ENCODE measurements around the gene NDUFAF5.
"Not testable (repeated sequence)": the region's sequence is repeated elsewhere in the genome, so short reads cannot be mapped to it uniquely, and the experiment has no call there.

The NDUFAF5 gene

GRCh38 chr20:13755809-13756208 is 29.0 kb upstream of the NDUFAF5 start:
- Histone ChIP-seq H3K4me3 (ENCODE audit: low read length) (no peak overlapping the region), H3K36me3 (ENCODE audit: insufficient read depth, low read length) (peaks cover 88% of the 10 kb centered on the region), H3K9ac (ENCODE audit: low read depth, low read length) (no peak overlapping the region), H3K27ac (ENCODE audit: low read depth, low read length) (no peak overlapping the region), H3K27me3 (ENCODE audit: insufficient read depth, low read length) (no peaks in the 10 kb centered on the region), H3K4me1 (ENCODE audit: insufficient read depth, low read length) (no peaks in the 10 kb centered on the region), H3K9me3 (ENCODE audit: insufficient read depth, low read depth, low read length) (0 out of 2 replicates have a peak, but pooled peaks cover 3% of the 10 kb centered on the region)
- WGBS = 95% methylated on average over 4 of the region's 5 CpGs

- H3K4me1 ChIP-seq (ENCODE audit: insufficient read depth, low read length) = no peaks in the 10 kb centered on the region
- peaks cover 85% of the 10 kb centered on the region for H3K36me3 ChIP-seq (ENCODE audit: insufficient read depth, low read length)
- H3K27me3 ChIP-seq (ENCODE audit: insufficient read depth, low read length) = no peaks in the 10 kb centered on the region
- H3K27ac ChIP-seq (ENCODE audit: low read depth, low read length) = no peak overlapping the region
- H3K9me3 ChIP-seq (ENCODE audit: insufficient read depth, low read depth, low read length) = peaks cover 6% of the 10 kb centered on the region; the same call in 1 of the 2 replicates
- no peak overlapping the region for H3K4me3 ChIP-seq (ENCODE audit: low read length)
- H3K9ac ChIP-seq (ENCODE audit: low read depth, low read length) = no peak overlapping the region
- 98% methylated on average over 1 of the region's 1 CpG for WGBS
These were observed 28.3 kb upstream of the NDUFAF5 start for GRCh38 chr20:13756551-13756950.

- no peaks in the 10 kb centered on the region for H3K27me3 ChIP-seq (ENCODE audit: insufficient read depth, low read length)
- WGBS = 100% methylated on average over 1 of the region's 1 CpG
- no peak overlapping the region for H3K9ac ChIP-seq (ENCODE audit: low read depth, low read length)
- H3K4me1 ChIP-seq (ENCODE audit: insufficient read depth, low read length) = no peaks in the 10 kb centered on the region
- peaks cover 13% of the 10 kb centered on the region; the same call in 1 of the 2 replicates for H3K9me3 ChIP-seq (ENCODE audit: insufficient read depth, low read depth, low read length)
- H3K4me3 ChIP-seq (ENCODE audit: low read length) = no peak overlapping the region
- peaks cover 87% of the 10 kb centered on the region for H3K36me3 ChIP-seq (ENCODE audit: insufficient read depth, low read length)
- no peak overlapping the region for H3K27ac ChIP-seq (ENCODE audit: low read depth, low read length)
These were observed 25.9 kb upstream of the NDUFAF5 start for GRCh38 chr20:13758884-13759283.

- WGBS = 96% methylated on average over 33 of the region's 33 CpGs
- H3K4me1 ChIP-seq (ENCODE audit: insufficient read depth, low read length); H3K4me3 ChIP-seq (ENCODE audit: low read length); H3K9ac ChIP-seq (ENCODE audit: low read depth, low read length); H3K27me3 ChIP-seq (ENCODE audit: insufficient read depth, low read length); H3K27ac ChIP-seq (ENCODE audit: low read depth, low read length): not testable (repeated sequence)
- H3K36me3 ChIP-seq (ENCODE audit: insufficient read depth, low read length) = peaks cover 87% of the 10 kb centered on the region
- H3K9me3 ChIP-seq (ENCODE audit: insufficient read depth, low read depth, low read length) = peaks cover 15% of the 10 kb centered on the region; the same call in 1 of the 2 replicates
These were observed 24.3 kb upstream of the NDUFAF5 start for GRCh38 chr20:13760451-13760946.

GRCh38 chr20:13765299-13765698 is 19.5 kb upstream of the NDUFAF5 start:
- peaks cover 31% of the 10 kb centered on the region for H3K9me3 ChIP-seq (ENCODE audit: insufficient read depth, low read depth, low read length)
- no peak overlapping the region for H3K27ac ChIP-seq (ENCODE audit: low read depth, low read length)
- H3K36me3 ChIP-seq (ENCODE audit: insufficient read depth, low read length) = peaks cover 89% of the 10 kb centered on the region
- no peak overlapping the region for H3K4me3 ChIP-seq (ENCODE audit: low read length)
- H3K4me1 ChIP-seq (ENCODE audit: insufficient read depth, low read length) = no peaks in the 10 kb centered on the region
- no peaks in the 10 kb centered on the region for H3K27me3 ChIP-seq (ENCODE audit: insufficient read depth, low read length)
- no peak overlapping the region for H3K9ac ChIP-seq (ENCODE audit: low read depth, low read length)

GRCh38 chr20:13765868-13766416 is 18.9 kb upstream of the NDUFAF5 start:
- peaks cover 31% of the 10 kb centered on the region for H3K9me3 ChIP-seq (ENCODE audit: insufficient read depth, low read depth, low read length)
- H3K4me1 ChIP-seq (ENCODE audit: insufficient read depth, low read length) = no peaks in the 10 kb centered on the region
- H3K4me3 ChIP-seq (ENCODE audit: low read length) = no peak overlapping the region
- no peak overlapping the region for H3K9ac ChIP-seq (ENCODE audit: low read depth, low read length)
- H3K36me3 ChIP-seq (ENCODE audit: insufficient read depth, low read length) = peaks cover 96% of the 10 kb centered on the region
- 100% methylated on average over 1 of the region's 1 CpG for WGBS
- no peaks in the 10 kb centered on the region for H3K27me3 ChIP-seq (ENCODE audit: insufficient read depth, low read length)
- H3K27ac ChIP-seq (ENCODE audit: low read depth, low read length) = no peak overlapping the region

GRCh38 chr20:13770141-13770540 is 14.7 kb upstream of the NDUFAF5 start:
- Histone ChIP-seq H3K9ac (ENCODE audit: low read depth, low read length) (no peak overlapping the region), H3K36me3 (ENCODE audit: insufficient read depth, low read length) (peaks cover 98% of the 10 kb centered on the region), H3K4me1 (ENCODE audit: insufficient read depth, low read length) (no peaks in the 10 kb centered on the region), H3K27me3 (ENCODE audit: insufficient read depth, low read length) (no peaks in the 10 kb centered on the region), H3K9me3 (ENCODE audit: insufficient read depth, low read depth, low read length) (peaks cover 21% of the 10 kb centered on the region), H3K4me3 (ENCODE audit: low read length) (no peak overlapping the region), H3K27ac (ENCODE audit: low read depth, low read length) (no peak overlapping the region)
- 95% methylated on average over 5 of the region's 5 CpGs for WGBS

GRCh38 chr20:13771853-13772453 is 12.9 kb upstream of the NDUFAF5 start:
- H3K4me3 ChIP-seq (ENCODE audit: low read length) = no peak overlapping the region
- H3K36me3 ChIP-seq (ENCODE audit: insufficient read depth, low read length) = peaks cover 98% of the 10 kb centered on the region
- no peak overlapping the region for H3K9ac ChIP-seq (ENCODE audit: low read depth, low read length)
- H3K9me3 ChIP-seq (ENCODE audit: insufficient read depth, low read depth, low read length) = peaks cover 5% of the 10 kb centered on the region; the same call in 1 of the 2 replicates
- WGBS = 86% methylated on average over 3 of the region's 4 CpGs
- H3K27me3 ChIP-seq (ENCODE audit: insufficient read depth, low read length) = no peaks in the 10 kb centered on the region
- H3K27ac ChIP-seq (ENCODE audit: low read depth, low read length) = no peak overlapping the region
- H3K4me1 ChIP-seq (ENCODE audit: insufficient read depth, low read length) = no peaks in the 10 kb centered on the region

- WGBS = 91% methylated on average over 4 of the region's 4 CpGs
- Histone ChIP-seq H3K9ac (ENCODE audit: low read depth, low read length) (no peak overlapping the region), H3K4me1 (ENCODE audit: insufficient read depth, low read length) (no peaks in the 10 kb centered on the region), H3K4me3 (ENCODE audit: low read length) (no peak overlapping the region), H3K27me3 (ENCODE audit: insufficient read depth, low read length) (no peaks in the 10 kb centered on the region), H3K27ac (ENCODE audit: low read depth, low read length) (no peak overlapping the region), H3K36me3 (ENCODE audit: insufficient read depth, low read length) (peaks cover 98% of the 10 kb centered on the region), H3K9me3 (ENCODE audit: insufficient read depth, low read depth, low read length) (0 out of 2 replicates have a peak, but pooled peaks cover 1% of the 10 kb centered on the region)
These were observed 12.3 kb upstream of the NDUFAF5 start for GRCh38 chr20:13772529-13772928.

GRCh38 chr20:13775867-13776266 is 9.0 kb upstream of the NDUFAF5 start:
- H3K9me3 ChIP-seq (ENCODE audit: insufficient read depth, low read depth, low read length) = no peaks in the 10 kb centered on the region
- no peak overlapping the region for H3K4me3 ChIP-seq (ENCODE audit: low read length)
- no peak overlapping the region for H3K9ac ChIP-seq (ENCODE audit: low read depth, low read length)
- no peaks in the 10 kb centered on the region for H3K27me3 ChIP-seq (ENCODE audit: insufficient read depth, low read length)
- peaks cover 98% of the 10 kb centered on the region for H3K36me3 ChIP-seq (ENCODE audit: insufficient read depth, low read length)
- WGBS = 93% methylated on average over 4 of the region's 4 CpGs
- no peaks in the 10 kb centered on the region for H3K4me1 ChIP-seq (ENCODE audit: insufficient read depth, low read length)
- no peak overlapping the region for H3K27ac ChIP-seq (ENCODE audit: low read depth, low read length)

- no peak overlapping the region for H3K4me3 ChIP-seq (ENCODE audit: low read length)
- WGBS = 91% methylated on average over 3 of the region's 4 CpGs
- H3K27me3 ChIP-seq (ENCODE audit: insufficient read depth, low read length) = no peaks in the 10 kb centered on the region
- peaks cover 97% of the 10 kb centered on the region for H3K36me3 ChIP-seq (ENCODE audit: insufficient read depth, low read length)
- H3K9me3 ChIP-seq (ENCODE audit: insufficient read depth, low read depth, low read length) = no peaks in the 10 kb centered on the region
- no peak overlapping the region for H3K27ac ChIP-seq (ENCODE audit: low read depth, low read length)
- no peaks in the 10 kb centered on the region for H3K4me1 ChIP-seq (ENCODE audit: insufficient read depth, low read length)
- no peak overlapping the region for H3K9ac ChIP-seq (ENCODE audit: low read depth, low read length)
These were observed 7.6 kb upstream of the NDUFAF5 start for GRCh38 chr20:13777171-13777601.
